MCF 10A (cell line): ENCODE measurements around the gene PRR35. TPM values are rescaled to one million over a fixed set of nuclear protein-coding genes. Genes with fewer than 3 reads are reported as not detected.

Experiments used
- BruUV-seq: library from RNA; stranded (reverse); fragments of 400-500 nt; replicated peaks from 2 replicates; lab custom pipeline; 2021; lab: Mats Ljungman, UMichigan
- CTCF ChIA-PET: fragments of 300-600 bp; sonication (Branson Sonifier 250); formaldehyde crosslinking; extraction: SDS; loops from one replicate; lab custom pipeline; 2021; ENCODE audit warnings: antibody characterized with exemption, inconsistent platforms; lab: Yijun Ruan, JAX
- POLR2A ChIA-PET: fragments of 300-600, 350-650 bp; sonication (Branson Sonifier 250); formaldehyde crosslinking; extraction: SDS; loops from one replicate; lab custom pipeline; 2020; ENCODE audit warnings: antibody characterized with exemption, inconsistent platforms; lab: Yijun Ruan, JAX
- DNase-seq: peaks from one replicate; pipeline ENCODE4 v3.0.0-alpha.2; 2018; ENCODE audit not compliant: unreplicated experiment
- H3K27ac Mint-ChIP-seq: one replicate; pipeline ENCODE4 v1.8.0; 2022; ENCODE audit warnings: mild to moderate bottlenecking, low read depth, mixed read lengths; ENCODE audit not compliant: unreplicated experiment
- H3K27me3 Mint-ChIP-seq: one replicate; pipeline ENCODE4 v1.8.0; 2022; ENCODE audit warnings: mixed read lengths; ENCODE audit not compliant: insufficient read depth, unreplicated experiment
- H3K36me3 Mint-ChIP-seq: one replicate; pipeline ENCODE4 v1.8.0; 2022; ENCODE audit warnings: mild to moderate bottlenecking, moderate library complexity, mixed read lengths; ENCODE audit not compliant: insufficient read depth, unreplicated experiment
- H3K4me1 Mint-ChIP-seq: one replicate; pipeline ENCODE4 v1.8.0; 2022; ENCODE audit warnings: mixed read lengths; ENCODE audit not compliant: insufficient read depth, unreplicated experiment
- H3K4me3 Mint-ChIP-seq: one replicate; pipeline ENCODE4 v1.8.0; 2022; ENCODE audit warnings: mild to moderate bottlenecking, moderate library complexity, mixed read lengths; ENCODE audit not compliant: unreplicated experiment
- H3K9me3 Mint-ChIP-seq: one replicate; pipeline ENCODE4 v1.8.0; 2022; ENCODE audit warnings: mixed read lengths; ENCODE audit not compliant: unreplicated experiment
- intact Hi-C: fragments of 100-400 bp; cut with micrococcal nuclease; formaldehyde crosslinking; loops from 2 replicates; pipeline ENCODE4 v1.14.1; 2022
- total RNA-seq: library from RNA; stranded (reverse); gene quantifications from 2 replicates; pipeline ENCODE4 v1.2.3, GENCODE V29; 2022
- TF ChIP-seq, protein P1 (sequence below): fragments of 200-600 bp; IDR thresholded peaks from one replicate; pipeline ENCODE4 v1.8.0; 2022; ENCODE audit warnings: antibody characterized with exemption, mild to moderate bottlenecking; ENCODE audit not compliant: unreplicated experiment

PRR35 gene
- total RNA-seq, 1 experiment from 2014 or later: not detected

DNA sequence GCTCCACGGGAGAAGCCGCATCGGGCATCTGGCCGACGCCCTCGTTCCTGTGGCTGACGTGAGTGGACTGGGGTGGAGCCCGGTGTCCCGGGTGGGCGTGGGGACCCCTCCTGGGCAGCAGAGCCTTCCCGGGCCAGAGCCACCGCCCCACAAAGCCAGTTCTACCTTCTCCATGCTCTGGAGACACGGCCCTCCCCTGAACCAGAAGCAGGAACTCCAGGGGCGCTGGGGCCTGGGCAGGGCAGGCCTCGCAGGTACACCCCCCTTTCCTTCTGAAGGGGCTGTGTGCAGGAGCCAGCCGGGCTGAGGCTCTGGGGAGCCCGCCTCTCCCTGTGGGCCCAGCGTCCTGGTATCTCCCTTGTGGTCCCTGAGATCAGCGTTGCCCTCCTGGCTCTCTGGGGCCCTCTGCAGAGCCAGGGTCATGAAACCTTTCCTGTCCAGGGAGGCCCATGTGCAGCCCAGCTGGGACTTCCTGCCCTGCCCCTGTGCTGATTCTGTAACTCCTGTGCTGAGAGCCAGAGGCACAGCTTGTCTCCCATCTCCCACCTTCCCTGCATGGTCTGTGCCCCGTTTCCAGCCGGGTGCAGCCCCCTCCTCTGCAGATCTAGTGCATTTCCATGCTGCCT lies 16.1 kb downstream of the PRR35 start:
- Mint-ChIP-seq H3K9me3 (no peaks in the 10 kb centered on the region), H3K27me3 (no peaks in the 10 kb centered on the region), H3K4me3 (no peak overlapping the region), H3K36me3 (peaks cover 13% of the 10 kb centered on the region), H3K27ac (no peak overlapping the region), H3K4me1 (peaks cover 1% of the 10 kb centered on the region)
- no peak for DNase-seq
- ChIA-PET CTCF (interaction anchor here (0.6 to 1.0 kb wide), 3 partner anchors 9 to 92 kb away, joined by 3 to 4 read pairs (median 3); partner anchors contain the start of gene RHOT2), POLR2A (interaction anchor here (1.2 kb wide), 1 partner anchor 11 kb away, joined by 6 read pairs; no protein-coding TSS in a partner anchor)
- BruUV-seq: no TSS peak
- TF ChIP-seq, protein P1, sequence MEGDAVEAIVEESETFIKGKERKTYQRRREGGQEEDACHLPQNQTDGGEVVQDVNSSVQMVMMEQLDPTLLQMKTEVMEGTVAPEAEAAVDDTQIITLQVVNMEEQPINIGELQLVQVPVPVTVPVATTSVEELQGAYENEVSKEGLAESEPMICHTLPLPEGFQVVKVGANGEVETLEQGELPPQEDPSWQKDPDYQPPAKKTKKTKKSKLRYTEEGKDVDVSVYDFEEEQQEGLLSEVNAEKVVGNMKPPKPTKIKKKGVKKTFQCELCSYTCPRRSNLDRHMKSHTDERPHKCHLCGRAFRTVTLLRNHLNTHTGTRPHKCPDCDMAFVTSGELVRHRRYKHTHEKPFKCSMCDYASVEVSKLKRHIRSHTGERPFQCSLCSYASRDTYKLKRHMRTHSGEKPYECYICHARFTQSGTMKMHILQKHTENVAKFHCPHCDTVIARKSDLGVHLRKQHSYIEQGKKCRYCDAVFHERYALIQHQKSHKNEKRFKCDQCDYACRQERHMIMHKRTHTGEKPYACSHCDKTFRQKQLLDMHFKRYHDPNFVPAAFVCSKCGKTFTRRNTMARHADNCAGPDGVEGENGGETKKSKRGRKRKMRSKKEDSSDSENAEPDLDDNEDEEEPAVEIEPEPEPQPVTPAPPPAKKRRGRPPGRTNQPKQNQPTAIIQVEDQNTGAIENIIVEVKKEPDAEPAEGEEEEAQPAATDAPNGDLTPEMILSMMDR: no peak
- intact Hi-C loops: no loop called here

DNA sequence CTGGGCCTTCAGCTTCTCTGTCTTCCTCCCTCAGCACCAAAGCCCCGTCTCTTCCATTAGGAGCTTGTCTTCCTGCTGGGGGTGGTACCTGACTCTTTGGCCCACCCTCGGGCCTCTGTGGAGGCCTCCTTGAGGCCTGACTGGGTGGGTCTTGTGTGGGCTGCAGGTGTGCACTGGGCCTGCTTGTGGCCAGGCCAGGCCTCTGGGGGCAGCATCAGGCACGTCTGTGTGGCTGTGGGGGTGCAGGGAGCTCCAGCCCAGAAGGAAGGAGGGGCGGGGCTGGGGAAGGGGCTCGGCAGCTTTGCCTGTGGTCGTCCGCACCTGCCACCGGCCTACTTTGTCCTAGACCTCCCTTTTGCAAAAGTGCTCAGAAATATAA lies 16.6 kb downstream of the PRR35 start:
- BruUV-seq: no TSS peak
- Mint-ChIP-seq H3K36me3 (peaks cover 13% of the 10 kb centered on the region), H3K4me3 (no peak overlapping the region), H3K27me3 (no peaks in the 10 kb centered on the region), H3K27ac (no peak overlapping the region), H3K9me3 (no peaks in the 10 kb centered on the region), H3K4me1 (no peaks in the 10 kb centered on the region)
- no peak for DNase-seq
- ChIA-PET POLR2A (interaction anchor here (1.2 kb wide), 1 partner anchor 10 kb away, joined by 6 read pairs; no protein-coding TSS in a partner anchor), CTCF (interaction anchor here (0.6 to 0.8 kb wide), 2 partner anchors 91 to 177 kb away, joined by 3 read pairs; partner anchors contain the start of gene RHOT2)
- intact Hi-C loops: no loop called here
- TF ChIP-seq, protein P1: no peak

GRCh38 chr16:577796-578195 lies 17.6 kb downstream of the PRR35 start:
- Mint-ChIP-seq H3K27ac (no peak overlapping the region), H3K4me3 (no peak overlapping the region), H3K9me3 (no peaks in the 10 kb centered on the region), H3K27me3 (no peaks in the 10 kb centered on the region), H3K36me3 (peaks cover 13% of the 10 kb centered on the region), H3K4me1 (no peaks in the 10 kb centered on the region)
- intact Hi-C loops: no loop called here
- no TSS peak for BruUV-seq
- TF ChIP-seq, protein P1: no peak
- CTCF ChIA-PET: interaction anchor here (0.5 to 1.7 kb wide), 4 partner anchors 45 to 103 kb away, joined by 3 to 7 read pairs (median 3); partner anchors contain the start of gene RHOT2
- no peak for DNase-seq
- POLR2A ChIA-PET: interaction anchor here (0.6 kb wide), 2 partner anchors 9 to 32 kb away, joined by 3 read pairs; no protein-coding TSS in a partner anchor

DNA sequence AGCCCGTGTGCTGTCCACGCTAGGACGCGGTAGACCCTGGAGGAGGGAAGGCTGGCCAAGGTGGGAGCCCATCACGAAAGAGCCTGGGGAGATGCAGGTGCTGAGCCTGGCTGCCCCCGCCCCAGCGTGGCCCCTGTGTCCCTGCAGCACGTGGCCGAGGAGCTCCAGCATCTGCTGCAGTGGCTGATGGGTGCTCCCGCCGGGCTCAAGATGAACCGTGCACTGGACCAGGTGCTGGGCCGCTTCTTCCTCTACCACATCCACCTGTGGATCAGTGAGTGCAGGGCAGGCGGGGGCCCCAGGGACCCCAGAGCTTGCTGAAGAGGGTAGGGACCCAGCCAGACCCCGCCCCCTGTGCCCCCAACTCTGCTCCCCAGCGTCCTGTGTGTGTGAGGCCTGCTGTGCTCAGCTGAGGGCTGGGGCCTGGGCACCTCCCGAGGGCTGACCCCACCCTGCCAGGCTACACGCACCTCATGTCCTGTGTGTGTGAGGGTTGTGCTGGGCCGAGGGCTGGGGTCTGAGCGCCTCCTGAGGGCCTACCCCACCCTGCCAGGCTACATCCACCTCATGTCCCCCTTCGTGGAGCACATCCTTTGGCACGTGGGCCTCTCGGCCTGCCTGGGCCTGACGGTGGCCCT lies 18.2 kb downstream of the PRR35 start:
- Mint-ChIP-seq H3K27me3 (no peaks in the 10 kb centered on the region), H3K4me1 (no peaks in the 10 kb centered on the region), H3K4me3 (no peak overlapping the region), H3K9me3 (no peaks in the 10 kb centered on the region), H3K36me3 (peaks cover 13% of the 10 kb centered on the region), H3K27ac (no peak overlapping the region)
- CTCF ChIA-PET: interaction anchor here (0.5 to 1.7 kb wide), 5 partner anchors 9 to 103 kb away, joined by 3 to 7 read pairs (median 3); partner anchors contain the start of gene RHOT2
- intact Hi-C loops: no loop called here
- POLR2A ChIA-PET: interaction anchor here (0.6 kb wide), 1 partner anchor 9 kb away, joined by 3 read pairs; no protein-coding TSS in a partner anchor
- TF ChIP-seq, protein P1: no peak
- no TSS peak for BruUV-seq
- DNase-seq: no peak
